ENCODE results near the gene PMM1.

Gene PMM1

DNA sequence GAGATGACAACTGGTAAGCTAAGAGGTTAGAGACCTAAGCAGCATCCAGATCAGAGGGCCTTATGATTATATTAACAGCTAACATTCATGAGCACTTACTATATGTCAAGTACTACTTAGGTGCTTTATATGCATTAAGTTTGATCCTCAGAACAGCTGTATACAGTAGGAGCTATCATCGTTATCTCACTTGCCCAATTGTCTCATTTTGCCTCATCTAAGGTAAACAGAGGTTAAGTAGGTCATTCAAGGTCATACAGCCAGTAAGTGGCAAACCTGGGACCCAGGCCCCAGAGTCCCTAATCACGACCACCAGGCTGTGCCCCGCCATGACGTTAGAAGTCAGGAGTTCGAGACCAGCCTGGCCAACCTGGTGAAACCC, 40.8 kb downstream of the PMM1 start:
- H3K9me3 ChIP-seq (replicated peaks; ENCODE audit: insufficient read depth, low read length), result no peaks in the 10 kb centered on the region
- H4K20me1 ChIP-seq (ENCODE audit: insufficient read depth, low read length), result no peaks in the 10 kb centered on the region
- no peak overlapping the region for H3K4me3 ChIP-seq (ENCODE audit: low read length)
- no peak for DNase-seq
- peaks cover 5% of the 10 kb centered on the region; the same call in 1 of the 2 replicates for H3K4me1 ChIP-seq (ENCODE audit: low read length)
- no peak overlapping the region for H3K27ac ChIP-seq (ENCODE audit: low read length)
- no peaks in the 10 kb centered on the region for H3K27me3 ChIP-seq (replicated peaks; ENCODE audit: insufficient read depth, low read length)
- 0 out of 2 replicates have a peak, but pooled peaks cover 4% of the 10 kb centered on the region for H3F3A ChIP-seq (ENCODE audit: insufficient read depth, low read length)
- no peak overlapping the region for H3K4me2 ChIP-seq (ENCODE audit: low read depth, low read length)
- no peak for TF ChIP-seq EZH2phosphoT487 (IDR thresholded peaks at IDR 0.05; ENCODE audit: low read length)
- TF ChIP-seq, protein P1, sequence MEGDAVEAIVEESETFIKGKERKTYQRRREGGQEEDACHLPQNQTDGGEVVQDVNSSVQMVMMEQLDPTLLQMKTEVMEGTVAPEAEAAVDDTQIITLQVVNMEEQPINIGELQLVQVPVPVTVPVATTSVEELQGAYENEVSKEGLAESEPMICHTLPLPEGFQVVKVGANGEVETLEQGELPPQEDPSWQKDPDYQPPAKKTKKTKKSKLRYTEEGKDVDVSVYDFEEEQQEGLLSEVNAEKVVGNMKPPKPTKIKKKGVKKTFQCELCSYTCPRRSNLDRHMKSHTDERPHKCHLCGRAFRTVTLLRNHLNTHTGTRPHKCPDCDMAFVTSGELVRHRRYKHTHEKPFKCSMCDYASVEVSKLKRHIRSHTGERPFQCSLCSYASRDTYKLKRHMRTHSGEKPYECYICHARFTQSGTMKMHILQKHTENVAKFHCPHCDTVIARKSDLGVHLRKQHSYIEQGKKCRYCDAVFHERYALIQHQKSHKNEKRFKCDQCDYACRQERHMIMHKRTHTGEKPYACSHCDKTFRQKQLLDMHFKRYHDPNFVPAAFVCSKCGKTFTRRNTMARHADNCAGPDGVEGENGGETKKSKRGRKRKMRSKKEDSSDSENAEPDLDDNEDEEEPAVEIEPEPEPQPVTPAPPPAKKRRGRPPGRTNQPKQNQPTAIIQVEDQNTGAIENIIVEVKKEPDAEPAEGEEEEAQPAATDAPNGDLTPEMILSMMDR (IDR thresholded peaks at IDR 0.05; ENCODE audit: low read length), result no peak
- no peak for TF ChIP-seq EZH2 (optimal IDR thresholded peaks at IDR 0.05; ENCODE audit: low read depth, low read length)
- H3K79me2 ChIP-seq (ENCODE audit: low read length), result peaks cover 4% of the 10 kb centered on the region
- H2AFZ ChIP-seq (ENCODE audit: low read length), result no peak overlapping the region
- no peaks in the 10 kb centered on the region for H3K9me2 ChIP-seq (replicated peaks; ENCODE audit: insufficient read depth, low read length)
- H3K9ac ChIP-seq (ENCODE audit: low read length), result no peak overlapping the region
- H3K36me3 ChIP-seq (replicated peaks; ENCODE audit: insufficient read depth, low read length), result no peaks in the 10 kb centered on the region

DNA sequence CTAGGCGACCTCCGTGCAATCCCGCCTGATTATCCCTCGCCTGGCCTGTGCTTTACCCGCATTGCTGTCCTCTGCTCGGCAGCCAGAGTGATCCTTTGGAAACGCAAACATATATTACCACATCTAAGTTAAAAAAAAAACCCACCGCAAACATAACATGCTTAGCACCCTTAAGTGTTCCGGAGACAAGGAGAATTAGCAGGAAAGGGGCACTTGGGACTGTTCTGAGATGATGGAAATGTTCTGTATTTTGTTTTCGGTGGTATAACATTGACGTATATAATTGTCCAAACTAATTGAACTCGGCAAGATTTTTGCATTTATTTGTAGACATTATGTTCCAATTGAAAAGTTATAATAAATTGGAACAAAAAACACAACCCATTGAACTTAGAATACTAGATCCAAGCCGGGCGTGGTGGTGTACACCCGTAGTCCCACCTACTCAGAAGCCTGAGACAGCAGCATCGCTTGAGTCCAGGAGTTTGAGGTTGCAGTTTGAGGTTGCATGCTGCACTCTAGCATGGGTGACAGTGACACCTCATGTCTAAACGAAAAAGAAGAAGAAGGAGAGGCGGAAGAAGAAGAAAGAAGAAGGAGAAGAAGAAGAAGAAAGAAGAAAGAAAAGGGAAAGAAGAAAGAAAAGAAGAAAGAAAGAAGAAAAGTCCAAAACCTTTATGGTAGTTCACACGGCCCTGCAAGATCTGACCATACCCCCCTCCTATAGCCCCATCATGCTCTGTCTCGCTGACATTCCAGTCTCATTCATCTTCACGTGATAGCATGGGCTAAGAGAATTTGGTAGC, 44.8 kb downstream of the PMM1 start:
- no peak for DNase-seq

DNA sequence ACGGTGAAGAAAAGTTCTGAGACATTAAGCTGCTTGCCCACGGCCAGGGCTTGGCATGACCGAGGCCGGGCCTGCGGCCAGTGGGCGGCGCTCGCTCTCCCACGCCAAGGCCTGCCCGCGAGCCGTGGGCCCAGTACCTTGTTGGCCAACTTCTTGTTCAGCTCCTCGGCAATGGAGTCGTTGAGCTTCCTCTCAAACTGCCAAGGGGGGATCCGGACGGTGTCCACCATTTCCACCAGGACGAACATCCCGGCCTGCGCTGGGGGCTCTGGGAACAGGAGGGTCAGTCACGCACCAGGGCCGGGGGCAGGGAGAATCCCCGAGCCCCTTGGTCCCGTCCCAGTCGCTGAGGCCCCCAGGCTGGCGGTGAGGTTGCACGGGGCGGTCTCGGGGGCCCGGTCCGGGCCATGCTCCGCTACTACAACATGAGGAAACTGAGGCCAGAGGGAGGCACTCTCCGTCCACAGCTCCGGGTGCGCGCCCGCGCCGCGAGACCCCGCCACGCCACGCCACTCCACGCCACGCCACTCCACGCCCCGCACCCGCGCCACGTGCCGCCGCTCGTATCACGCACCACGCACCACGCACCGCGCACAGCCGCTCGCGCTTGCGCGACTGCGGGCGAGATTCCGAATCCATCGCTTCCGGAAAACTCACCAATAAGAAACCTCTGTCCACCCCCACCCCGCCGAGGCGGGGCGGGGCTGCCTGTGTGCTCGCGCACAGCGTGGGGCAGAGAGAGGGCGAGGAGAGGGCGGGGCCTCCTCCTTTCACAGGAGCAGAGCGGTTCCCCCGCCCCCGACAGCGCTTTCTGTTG, 45.6 kb downstream of the PMM1 start, which contains the start of gene POLR3H:
POLR3H (minus strand) TSS at position 617 of the 817 bp plus-strand sequence; CDS start at position 248, 369 bp downstream.
- H3K4me2 ChIP-seq (ENCODE audit: low read depth, low read length), result peak within 1 kb of the TSS; percentile 91
- H3K27me3 ChIP-seq (replicated peaks; ENCODE audit: insufficient read depth, low read length), result no peaks in the 10 kb centered on the region
- peak; percentile 99 for DNase-seq
- H3F3A ChIP-seq (ENCODE audit: insufficient read depth, low read length), result 0 out of 2 replicates have a peak, but pooled peaks cover 4% of the 10 kb centered on the region
- H2AFZ ChIP-seq (ENCODE audit: low read length), result peak within 1 kb of the TSS; percentile 59
- no peaks in the 10 kb centered on the region for H3K9me2 ChIP-seq (replicated peaks; ENCODE audit: insufficient read depth, low read length)
- H4K20me1 ChIP-seq (ENCODE audit: insufficient read depth, low read length), result no peaks in the 10 kb centered on the region
- peak within 1 kb of the TSS; percentile 90 for H3K9ac ChIP-seq (ENCODE audit: low read length)
- peak within 1 kb of the TSS; percentile 55 for H3K27ac ChIP-seq (ENCODE audit: low read length)
- H3K4me3 ChIP-seq (ENCODE audit: low read length), result peak within 1 kb of the TSS; percentile 94
- peaks cover 11% of the 10 kb centered on the region for H3K4me1 ChIP-seq (ENCODE audit: low read length)
- H3K9me3 ChIP-seq (replicated peaks; ENCODE audit: insufficient read depth, low read length), result no peaks in the 10 kb centered on the region
- TF ChIP-seq, protein P1 (IDR thresholded peaks at IDR 0.05; ENCODE audit: low read length), result peak; percentile 82
- no peak for TF ChIP-seq EZH2phosphoT487 (IDR thresholded peaks at IDR 0.05; ENCODE audit: low read length)
- peaks cover 43% of the 10 kb centered on the region for H3K79me2 ChIP-seq (ENCODE audit: low read length)
- no peaks in the 10 kb centered on the region for H3K36me3 ChIP-seq (replicated peaks; ENCODE audit: insufficient read depth, low read length)

More for the DNA sequence above, 44.8 kb downstream of the PMM1 start:
- Histone ChIP-seq H3K4me2 (ENCODE audit: low read depth, low read length) (peak overlapping the region; percentile 87), H4K20me1 (ENCODE audit: insufficient read depth, low read length) (no peaks in the 10 kb centered on the region), H3F3A (ENCODE audit: insufficient read depth, low read length) (0 out of 2 replicates have a peak, but pooled peaks cover 4% of the 10 kb centered on the region), H3K27ac (ENCODE audit: low read length) (no peak overlapping the region), H2AFZ (ENCODE audit: low read length) (peak overlapping the region; percentile 58; the same call in 1 of the 2 replicates), H3K9me2 (replicated peaks; ENCODE audit: insufficient read depth, low read length) (no peaks in the 10 kb centered on the region), H3K4me3 (ENCODE audit: low read length) (peak overlapping the region; percentile 60), H3K9me3 (replicated peaks; ENCODE audit: insufficient read depth, low read length) (no peaks in the 10 kb centered on the region), H3K27me3 (replicated peaks; ENCODE audit: insufficient read depth, low read length) (no peaks in the 10 kb centered on the region), H3K4me1 (ENCODE audit: low read length) (peaks cover 11% of the 10 kb centered on the region), H3K36me3 (replicated peaks; ENCODE audit: insufficient read depth, low read length) (no peaks in the 10 kb centered on the region), H3K79me2 (ENCODE audit: low read length) (peaks cover 43% of the 10 kb centered on the region), H3K9ac (ENCODE audit: low read length) (peak overlapping the region; percentile 52; the same call in 1 of the 2 replicates)
- no peak for TF ChIP-seq EZH2 (optimal IDR thresholded peaks at IDR 0.05; ENCODE audit: low read depth, low read length)
- TF ChIP-seq, protein P1 (IDR thresholded peaks at IDR 0.05; ENCODE audit: low read length), result no peak
- no peak for TF ChIP-seq EZH2phosphoT487 (IDR thresholded peaks at IDR 0.05; ENCODE audit: low read length)

Measured in MM.1S (cell line).